ENCODE data around the gene C1orf87.

C1orf87 gene

GRCh38 chr1:60113596-60113995 is 40.0 kb upstream of the C1orf87 start:
- H3K9me2 ChIP-seq (replicated peaks; ENCODE audit: insufficient read depth, low read length), result no peaks in the 10 kb centered on the region
- H3K27me3 ChIP-seq (ENCODE audit: low read length), result no peaks in the 10 kb centered on the region
- no peak overlapping the region for H3K4me2 ChIP-seq (ENCODE audit: low read depth, low read length, poor library complexity, severe bottlenecking)
- H3K9me3 ChIP-seq (ENCODE audit: insufficient read depth, low read length), result no peaks in the 10 kb centered on the region
- H3K79me2 ChIP-seq (ENCODE audit: insufficient read depth, low read length), result no peaks in the 10 kb centered on the region
- TF ChIP-seq CTCF (IDR thresholded peaks at IDR 0.05; ENCODE audit: insufficient read depth, low read length, poor library complexity, severe bottlenecking) (no peak), EZH2phosphoT487 (conservative IDR thresholded peaks at IDR 0.05; ENCODE audit: low read length) (no peak)
- no peak overlapping the region for H3K27ac ChIP-seq (ENCODE audit: low read depth, low read length)
- H3K36me3 ChIP-seq (ENCODE audit: low read length), result no peaks in the 10 kb centered on the region
- no peak overlapping the region for H2AFZ ChIP-seq (ENCODE audit: low read depth, low read length, severe bottlenecking)
- H3K9ac ChIP-seq (ENCODE audit: low read length), result no peak overlapping the region
- H3F3A ChIP-seq (ENCODE audit: insufficient read depth), result no peaks in the 10 kb centered on the region
- no peak overlapping the region for H3K4me3 ChIP-seq (ENCODE audit: insufficient read depth, low read length, poor library complexity, severe bottlenecking)
- no peaks in the 10 kb centered on the region for H4K20me1 ChIP-seq (ENCODE audit: low read depth, low read length)

GRCh38 chr1:60113028-60113427 is 39.5 kb upstream of the C1orf87 start:
- no peak for TF ChIP-seq CTCF (IDR thresholded peaks at IDR 0.05; ENCODE audit: insufficient read depth, low read length, poor library complexity, severe bottlenecking)
- TF ChIP-seq EZH2phosphoT487 (conservative IDR thresholded peaks at IDR 0.05; ENCODE audit: low read length), result no peak
- H4K20me1 ChIP-seq (ENCODE audit: low read depth, low read length), result no peaks in the 10 kb centered on the region
- H3K9me2 ChIP-seq (replicated peaks; ENCODE audit: insufficient read depth, low read length), result no peaks in the 10 kb centered on the region
- no peak overlapping the region for H3K27ac ChIP-seq (ENCODE audit: low read depth, low read length)
- H3K36me3 ChIP-seq (ENCODE audit: low read length), result no peaks in the 10 kb centered on the region
- H3K9ac ChIP-seq (ENCODE audit: low read length), result no peak overlapping the region
- no peaks in the 10 kb centered on the region for H3F3A ChIP-seq (ENCODE audit: insufficient read depth)
- H3K4me2 ChIP-seq (ENCODE audit: low read depth, low read length, poor library complexity, severe bottlenecking), result no peak overlapping the region
- H3K27me3 ChIP-seq (ENCODE audit: low read length), result no peaks in the 10 kb centered on the region
- H3K4me3 ChIP-seq (ENCODE audit: insufficient read depth, low read length, poor library complexity, severe bottlenecking), result no peak overlapping the region
- no peaks in the 10 kb centered on the region for H3K79me2 ChIP-seq (ENCODE audit: insufficient read depth, low read length)
- H2AFZ ChIP-seq (ENCODE audit: low read depth, low read length, severe bottlenecking), result no peak overlapping the region
- H3K9me3 ChIP-seq (ENCODE audit: insufficient read depth, low read length), result no peaks in the 10 kb centered on the region

- no peaks in the 10 kb centered on the region for H3F3A ChIP-seq (ENCODE audit: insufficient read depth)
- H3K4me2 ChIP-seq (ENCODE audit: low read depth, low read length, poor library complexity, severe bottlenecking), result no peak overlapping the region
- no peak overlapping the region for H3K9ac ChIP-seq (ENCODE audit: low read length)
- H3K9me2 ChIP-seq (replicated peaks; ENCODE audit: insufficient read depth, low read length), result no peaks in the 10 kb centered on the region
- no peak overlapping the region for H3K27ac ChIP-seq (ENCODE audit: low read depth, low read length)
- H3K27me3 ChIP-seq (ENCODE audit: low read length), result no peaks in the 10 kb centered on the region
- no peaks in the 10 kb centered on the region for H3K36me3 ChIP-seq (ENCODE audit: low read length)
- no peaks in the 10 kb centered on the region for H3K9me3 ChIP-seq (ENCODE audit: insufficient read depth, low read length)
- H4K20me1 ChIP-seq (ENCODE audit: low read depth, low read length), result no peaks in the 10 kb centered on the region
- TF ChIP-seq EZH2phosphoT487 (conservative IDR thresholded peaks at IDR 0.05; ENCODE audit: low read length) (no peak), CTCF (IDR thresholded peaks at IDR 0.05; ENCODE audit: insufficient read depth, low read length, poor library complexity, severe bottlenecking) (no peak)
- H3K4me3 ChIP-seq (ENCODE audit: insufficient read depth, low read length, poor library complexity, severe bottlenecking), result no peak overlapping the region
- H2AFZ ChIP-seq (ENCODE audit: low read depth, low read length, severe bottlenecking), result no peak overlapping the region
- no peaks in the 10 kb centered on the region for H3K79me2 ChIP-seq (ENCODE audit: insufficient read depth, low read length)
Measured at GRCh38 chr1:60111716-60112115, 38.1 kb upstream of the C1orf87 start.

All from SU-DHL-6 (cell line).